G401.6 (cell line): ENCODE results near the gene WDR45.
"Not testable (repeated sequence)": the region's sequence is repeated elsewhere in the genome, so short reads cannot be mapped to it uniquely, and the experiment has no call there.

Experiments used
- FAIRE-seq: peaks from 2 replicates; lab custom pipeline; 2012; peaks lifted over from hg19 to GRCh38; lab: Jason Lieb, UNC

WDR45 gene

GRCh38 chrX:49079489-49080428, at the start of gene WDR45:
WDR45 (minus strand) TSS chrX:49079887; CDS start chrX:49078095, 1,792 bp downstream.
- FAIRE-seq = no peak

DNA sequence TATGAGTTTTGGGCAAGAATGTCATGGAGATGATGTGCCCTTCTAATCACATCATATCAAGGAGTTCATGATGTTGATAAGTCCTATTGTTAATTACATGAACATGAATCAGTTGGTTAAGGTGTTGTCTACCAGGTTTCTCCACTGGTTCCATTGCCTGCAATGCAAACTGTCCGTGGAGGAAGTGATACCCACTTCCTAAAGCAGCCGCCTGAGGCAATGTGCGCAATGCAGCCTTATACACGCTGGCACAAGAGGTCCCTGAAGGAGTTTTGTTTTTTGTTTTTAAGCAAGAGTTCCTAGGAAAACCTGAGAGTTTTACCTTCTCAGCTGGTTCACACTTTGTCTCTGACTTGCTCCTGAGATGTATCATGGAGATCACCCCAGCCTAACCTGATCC, 49.7 kb upstream of the WDR45 start:
- no peak for FAIRE-seq

GRCh38 chrX:49127742-49128258, 48.1 kb upstream of the WDR45 start:
- FAIRE-seq = not testable (repeated sequence)

DNA sequence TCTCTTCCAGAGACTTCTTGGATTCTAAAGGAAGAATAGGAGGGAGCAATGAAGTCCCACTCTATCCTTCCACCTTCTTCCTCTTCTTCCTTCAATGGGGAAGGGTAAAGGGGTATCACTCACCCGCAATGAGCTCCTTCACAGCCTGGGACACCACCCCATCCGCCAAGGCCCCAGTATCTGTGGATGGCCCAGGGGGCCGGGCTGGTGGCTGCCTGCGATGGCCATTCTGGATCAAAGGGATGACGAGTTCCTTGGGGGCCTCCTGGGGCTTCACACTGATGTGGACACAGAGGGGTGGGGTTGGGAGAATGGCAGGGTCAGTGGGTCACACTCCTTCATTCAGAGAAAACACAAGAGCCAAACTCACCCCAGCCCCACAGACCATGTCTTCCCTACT, 42.8 kb upstream of the WDR45 start:
- FAIRE-seq = no peak

- no peak for FAIRE-seq
These were observed 40.4 kb upstream of the WDR45 start for GRCh38 chrX:49120091-49120490.

GRCh38 chrX:49117581-49117980, 37.9 kb upstream of the WDR45 start:
- no peak for FAIRE-seq

GRCh38 chrX:49116716-49117115, 37.0 kb upstream of the WDR45 start:
- FAIRE-seq = no peak

DNA sequence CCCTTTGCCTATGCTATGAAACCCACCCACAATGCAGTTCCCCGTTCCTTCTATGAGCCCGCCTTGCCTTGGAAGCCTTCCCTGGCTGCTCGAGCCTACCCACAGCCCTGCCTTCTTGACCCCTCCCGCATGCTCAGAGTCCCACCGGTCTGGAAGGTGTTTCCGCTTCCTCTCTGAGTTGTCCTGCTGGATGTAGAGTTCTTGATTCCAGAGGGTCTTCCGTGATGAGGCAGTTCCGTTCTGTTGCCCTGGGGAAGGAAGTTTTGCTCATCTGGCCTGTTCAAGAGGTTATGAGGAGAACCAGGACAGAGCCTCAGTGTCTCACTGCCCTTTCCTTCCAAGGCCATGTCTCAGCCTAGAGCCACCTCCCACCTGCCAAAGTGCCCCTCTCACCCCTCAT, 36.4 kb upstream of the WDR45 start:
- no peak for FAIRE-seq

GRCh38 chrX:49111791-49112190, 32.1 kb upstream of the WDR45 start:
- FAIRE-seq = no peak

- no peak for FAIRE-seq
These were observed 30.7 kb upstream of the WDR45 start for GRCh38 chrX:49110417-49110816.

DNA sequence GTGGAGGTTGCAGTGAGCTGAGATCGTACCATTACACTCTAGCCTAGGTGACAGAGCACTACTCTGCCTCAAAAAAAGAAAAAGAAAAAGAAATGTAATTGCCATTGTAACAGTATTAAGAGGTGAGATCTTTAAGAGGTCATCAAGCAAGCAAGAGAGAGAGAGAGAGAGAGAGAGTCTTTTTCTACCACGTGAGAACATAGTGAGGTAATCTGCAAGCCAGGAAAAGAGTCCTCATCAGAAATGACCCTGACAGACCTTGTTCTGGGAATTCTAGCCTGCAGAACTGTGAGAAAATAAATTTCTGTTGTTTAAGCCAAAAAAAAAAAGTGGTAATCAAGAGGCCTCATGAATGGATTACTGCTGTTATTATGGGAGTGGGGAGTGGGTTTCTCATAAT, 29.0 kb upstream of the WDR45 start:
- FAIRE-seq = no peak

GRCh38 chrX:49106930-49107329, 27.2 kb upstream of the WDR45 start:
- no peak for FAIRE-seq

- FAIRE-seq = no peak
These were observed 26.6 kb upstream of the WDR45 start for GRCh38 chrX:49106296-49106695.

- no peak for FAIRE-seq
These were observed 23.9 kb upstream of the WDR45 start for GRCh38 chrX:49103637-49104036.

DNA sequence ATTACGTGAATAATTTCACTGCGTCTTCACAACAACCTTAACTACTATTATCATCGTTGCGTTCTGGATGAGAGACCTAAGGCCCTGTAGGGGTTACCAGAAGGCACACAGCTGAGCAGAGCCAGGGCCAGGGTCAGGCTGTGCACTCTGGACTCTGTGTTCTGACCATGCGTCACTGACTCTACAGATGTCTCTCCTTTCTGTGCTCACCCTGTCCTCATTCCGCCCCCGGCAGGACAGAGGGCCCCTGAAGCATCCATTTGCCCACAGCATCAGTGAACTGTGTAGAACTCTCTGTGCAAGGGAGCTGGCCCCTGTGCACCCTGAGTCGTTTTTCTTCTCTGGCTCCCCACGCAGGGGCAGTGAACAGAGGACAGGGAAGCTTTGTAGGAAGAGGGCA, 22.5 kb upstream of the WDR45 start:
- no peak for FAIRE-seq

DNA sequence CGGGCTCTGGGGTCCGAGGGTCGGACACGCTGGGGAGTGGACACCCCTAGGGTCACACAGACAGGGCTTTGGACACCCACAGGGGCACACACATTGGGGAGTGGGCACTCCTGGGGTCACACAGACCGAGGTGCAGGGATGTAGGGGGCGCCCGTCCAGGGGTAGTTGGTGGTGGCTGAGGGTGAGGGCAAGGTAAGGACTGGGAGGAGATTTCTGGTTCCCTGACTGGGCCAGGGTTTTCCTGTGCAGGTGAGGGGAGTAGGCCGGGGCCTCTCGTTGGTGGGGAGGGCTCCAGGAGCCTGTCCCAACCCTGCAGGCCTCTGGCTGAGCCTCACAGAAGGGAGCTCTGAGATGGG, 21.9 kb upstream of the WDR45 start:
- no peak for FAIRE-seq

DNA sequence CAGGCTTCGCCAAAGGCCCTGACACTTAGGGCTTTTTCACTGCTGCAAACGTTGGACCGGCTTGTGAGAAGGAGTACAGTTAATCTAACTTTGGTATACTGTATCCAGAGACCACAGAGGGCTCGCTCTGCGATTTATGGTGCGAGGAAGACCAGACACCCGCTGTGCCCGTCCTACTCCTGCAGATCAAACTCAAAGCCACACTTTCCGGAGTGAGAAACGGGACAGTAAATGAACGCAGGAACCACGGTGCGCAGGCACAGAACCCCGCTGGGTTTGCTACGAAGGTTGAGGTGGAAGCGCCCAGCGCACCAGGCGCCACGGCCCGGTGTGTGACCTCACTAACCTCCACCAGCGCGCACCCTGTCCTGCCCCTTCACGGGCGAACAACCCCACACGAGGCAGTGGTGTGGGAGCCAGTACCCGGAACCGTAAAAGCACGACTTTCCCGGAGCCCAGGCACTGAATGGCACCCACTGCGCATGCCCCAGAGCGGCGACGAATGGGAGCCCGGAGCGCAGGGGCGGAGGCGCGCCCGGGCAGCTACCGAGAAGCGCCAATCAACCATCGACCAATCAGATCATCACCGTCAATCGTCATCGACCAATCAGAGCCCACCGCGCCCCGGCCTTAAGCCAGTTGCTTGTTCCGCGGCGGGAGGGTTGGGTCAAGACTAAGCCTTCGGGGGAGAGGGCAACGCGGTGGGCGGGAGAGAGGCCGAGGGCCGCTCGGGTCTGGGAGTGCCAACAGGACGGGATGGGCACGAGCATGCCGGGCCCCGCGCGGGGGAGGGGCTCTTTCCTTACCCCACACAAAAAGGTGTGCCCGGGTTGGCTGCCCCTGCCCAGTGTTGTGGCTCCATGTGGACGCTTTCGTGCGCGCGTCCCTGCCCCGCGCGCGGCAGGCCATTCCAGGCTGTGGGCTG, 21.3 kb upstream of the WDR45 start:
- FAIRE-seq = peak; percentile 90

DNA sequence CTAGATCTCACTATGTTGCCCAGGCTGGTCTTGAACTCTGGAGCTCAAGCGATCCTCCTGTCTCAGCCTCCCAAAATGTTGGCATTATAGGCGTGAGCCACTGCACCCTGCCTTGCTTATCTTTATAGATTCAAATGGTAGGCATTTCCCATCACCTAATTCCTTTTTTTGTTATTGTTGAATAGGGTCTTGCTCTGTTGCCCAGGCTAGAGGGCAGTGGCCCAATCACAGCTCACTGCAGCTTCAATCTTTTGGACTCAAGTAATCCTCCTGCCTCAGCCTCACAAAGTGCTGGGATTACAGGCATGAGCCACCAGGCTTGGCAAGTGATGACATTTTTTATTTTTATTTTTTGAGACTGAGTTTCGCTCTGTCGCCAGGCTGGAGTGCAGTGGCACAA, 16.7 kb upstream of the WDR45 start:
- no peak for FAIRE-seq

GRCh38 chrX:49089553-49089952, 9.9 kb upstream of the WDR45 start:
- no peak for FAIRE-seq

DNA sequence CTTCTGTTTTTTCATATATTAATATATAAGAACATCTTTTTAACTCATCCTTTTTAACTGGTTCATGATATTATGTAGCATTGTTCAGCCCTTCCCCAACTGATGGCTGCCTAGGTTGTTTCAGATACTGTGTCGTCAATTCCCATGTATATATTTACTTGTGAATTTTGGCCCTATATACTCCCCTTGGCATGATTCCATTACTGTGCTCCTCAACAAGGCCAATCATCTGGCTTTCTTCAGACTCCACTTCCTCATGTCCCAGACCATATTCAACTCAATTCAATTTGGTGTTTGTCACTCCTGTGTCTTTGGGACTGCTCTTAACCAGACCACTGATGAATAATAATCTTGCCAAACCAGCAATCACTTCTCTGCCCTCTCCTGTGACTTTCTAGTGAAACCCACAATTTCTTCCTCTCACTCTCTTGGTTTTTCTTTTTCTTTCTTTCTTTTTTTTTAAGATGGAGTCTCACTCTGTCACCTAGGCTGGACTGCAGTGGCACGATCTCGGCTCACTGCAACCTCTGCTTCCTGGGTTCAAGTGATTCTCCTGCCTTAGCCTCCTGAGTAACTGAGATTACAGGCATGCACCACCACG, 2.7 kb upstream of the WDR45 start:
- FAIRE-seq = no peak

GRCh38 chrX:49077941-49078340, 1.7 kb downstream of the WDR45 start:
- FAIRE-seq = no peak

DNA sequence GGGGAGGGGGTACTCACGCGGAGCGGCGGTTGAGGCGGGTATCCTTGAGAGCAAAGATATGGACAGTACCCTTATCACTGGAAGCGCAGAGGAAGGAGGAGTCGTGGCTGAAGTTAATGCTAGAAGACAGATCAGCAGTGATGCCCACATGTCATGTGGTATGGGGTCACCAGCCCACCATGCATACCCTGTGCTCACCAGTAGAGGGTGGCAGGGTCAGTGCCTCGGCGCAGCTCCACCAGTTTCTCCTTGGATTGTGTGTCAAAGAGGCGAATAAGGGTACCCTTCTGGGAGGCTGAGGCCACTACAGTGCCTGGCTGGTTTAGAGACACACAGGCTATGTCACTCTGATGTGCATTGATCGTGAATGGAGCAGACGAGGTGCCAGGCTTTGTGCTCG, 4.3 kb downstream of the WDR45 start:
- FAIRE-seq = no peak
